DMS114 treated with DMSO at 0.1 percent for 48 hours (cell line): ENCODE results near the gene SMAP1.
"Not testable (repeated sequence)": the region's sequence is repeated elsewhere in the genome, so short reads cannot be mapped to it uniquely, and the experiment has no call there.

Experiments
- DNase-seq: peaks from one replicate; lab custom pipeline; 2025; ENCODE audit not compliant: unreplicated experiment; lab: John Stamatoyannopoulos, UW

The SMAP1 gene

DNA sequence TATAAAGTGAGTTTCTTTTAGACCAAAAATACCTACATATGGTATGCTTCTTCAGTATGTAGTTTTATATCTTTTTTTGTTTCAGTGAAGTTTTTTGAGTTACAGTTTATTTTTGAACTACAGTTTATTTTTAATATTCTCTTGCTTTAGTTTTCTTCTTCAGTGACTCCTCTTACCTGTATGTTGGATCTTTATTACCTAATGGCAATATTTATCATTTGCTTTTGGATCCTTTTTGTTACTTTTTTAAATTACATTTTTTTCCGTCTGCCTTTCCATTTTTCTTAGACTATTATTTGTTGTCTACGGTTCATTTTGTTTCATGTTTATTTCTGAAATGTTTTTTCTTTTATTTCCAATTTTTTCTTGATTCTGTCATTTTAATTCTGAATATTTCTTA, 71.9 kb downstream of the SMAP1 start:
- no peak for DNase-seq

DNA sequence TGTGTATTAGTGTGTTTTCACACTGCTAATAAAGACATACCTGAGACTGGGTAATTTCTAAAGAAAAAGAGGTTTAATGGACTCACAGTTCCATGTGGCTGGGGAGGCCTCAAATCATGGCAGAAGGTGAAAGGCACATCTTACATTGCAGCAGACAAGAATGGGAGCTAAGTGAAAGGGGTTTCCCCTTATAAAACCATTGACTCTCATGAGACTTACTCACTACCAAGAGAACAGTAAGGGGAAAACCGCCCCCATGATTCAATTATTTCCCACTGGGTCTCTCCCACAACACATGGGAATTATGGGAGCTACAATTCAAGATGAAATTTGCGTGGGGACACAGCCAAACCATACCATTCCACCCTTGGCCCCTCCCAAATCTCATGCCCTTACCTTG, 73.1 kb downstream of the SMAP1 start:
- DNase-seq, result not testable (repeated sequence)

DNA sequence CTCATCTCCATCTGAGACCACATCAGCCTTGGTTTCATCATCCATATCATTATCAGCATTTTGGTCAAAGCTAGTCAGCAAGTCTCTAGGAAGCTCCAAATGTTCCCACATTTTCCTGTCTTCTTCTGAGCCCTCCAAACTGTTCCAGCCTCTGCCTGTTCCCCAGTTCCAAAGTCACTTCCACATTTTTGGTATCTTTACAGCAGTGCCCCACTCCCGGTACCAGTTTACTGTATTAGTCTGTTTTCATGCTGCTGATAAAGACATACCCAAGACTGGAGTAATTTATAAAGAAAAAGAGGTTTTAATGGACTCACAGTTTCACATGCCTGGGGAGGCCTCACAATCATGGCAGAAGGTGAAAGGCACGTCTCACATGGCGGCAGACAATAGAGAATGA, 74.8 kb downstream of the SMAP1 start:
- DNase-seq, result not testable (repeated sequence)

DNA sequence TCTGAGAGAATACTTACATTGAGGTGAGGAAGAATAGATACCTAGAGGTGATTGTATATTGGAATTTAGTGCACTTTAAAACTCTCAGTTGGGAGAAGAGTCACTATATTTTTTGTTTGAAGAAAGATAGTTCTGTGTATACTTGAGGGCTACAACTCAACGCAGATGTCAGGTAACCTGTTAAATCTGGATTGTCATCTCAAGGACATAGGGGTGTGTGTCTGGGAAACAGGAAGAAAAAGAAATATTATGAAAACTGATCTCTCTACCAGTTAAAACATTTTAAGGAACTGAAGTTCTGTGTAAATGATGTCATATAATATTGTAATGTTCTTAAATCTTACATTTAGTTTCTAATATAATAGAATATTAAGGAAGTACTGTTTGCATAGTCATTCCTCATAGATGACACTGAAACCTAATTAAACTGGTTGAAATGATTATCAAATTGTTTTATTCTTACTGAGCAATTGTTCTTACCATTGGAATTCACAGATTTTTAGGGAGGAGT, 86.2 kb downstream of the SMAP1 start:
- no peak for DNase-seq

DNA sequence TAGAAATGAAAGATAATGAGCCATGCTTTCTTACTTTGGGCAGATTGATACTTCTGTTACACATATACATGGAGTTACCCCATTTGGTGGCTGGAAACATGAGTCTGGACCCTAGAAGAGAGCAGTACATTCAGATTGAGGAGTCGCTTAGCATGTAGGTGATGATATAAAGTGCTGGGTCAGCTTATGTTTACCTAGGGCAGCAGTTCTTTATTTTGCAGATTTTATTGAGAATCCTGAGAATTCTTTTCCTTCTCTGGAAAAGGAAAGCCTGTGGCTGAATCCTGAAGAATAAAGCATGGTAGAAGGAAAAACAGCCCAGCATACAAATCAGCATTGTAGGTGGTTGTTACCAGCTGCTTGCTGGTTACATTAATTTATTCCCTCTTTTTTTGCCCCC, 91.2 kb downstream of the SMAP1 start:
- no peak for DNase-seq

DNA sequence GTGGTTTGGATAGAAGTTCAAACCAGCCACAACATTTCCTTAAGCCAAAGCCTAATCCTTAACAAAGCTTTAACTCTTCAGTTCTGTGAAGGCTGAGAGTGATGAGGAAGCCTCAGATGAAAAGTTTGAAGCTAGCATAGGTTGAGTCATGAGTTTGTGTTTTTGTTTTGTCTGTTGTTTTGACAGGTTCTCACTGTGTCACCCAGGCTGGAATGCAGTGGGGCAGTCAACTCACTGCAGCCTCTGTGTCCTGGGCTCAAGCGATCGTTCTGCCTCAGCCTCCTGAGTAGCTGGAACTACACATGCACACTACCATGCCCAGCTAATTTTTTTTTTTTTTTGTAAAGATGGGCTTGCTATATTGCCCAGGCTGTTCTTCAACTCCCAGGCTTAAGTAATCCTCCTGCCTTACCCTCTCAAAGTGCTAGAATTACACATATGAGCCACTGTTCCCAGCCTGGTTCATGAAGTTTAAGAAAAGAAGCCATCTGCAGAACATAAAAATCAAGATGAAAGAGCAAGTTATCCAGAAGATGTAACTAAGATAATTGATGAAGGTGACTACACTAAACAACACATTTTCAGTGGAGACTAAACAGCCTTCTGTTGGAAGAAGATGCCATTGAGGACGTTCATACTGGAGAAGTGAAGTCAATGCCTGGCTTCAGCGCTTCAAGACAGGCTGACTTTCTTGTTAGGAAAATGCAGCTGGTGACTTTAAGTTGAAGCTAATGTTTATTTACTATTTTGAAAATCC, 96.2 kb downstream of the SMAP1 start:
- DNase-seq, result no peak

DNA sequence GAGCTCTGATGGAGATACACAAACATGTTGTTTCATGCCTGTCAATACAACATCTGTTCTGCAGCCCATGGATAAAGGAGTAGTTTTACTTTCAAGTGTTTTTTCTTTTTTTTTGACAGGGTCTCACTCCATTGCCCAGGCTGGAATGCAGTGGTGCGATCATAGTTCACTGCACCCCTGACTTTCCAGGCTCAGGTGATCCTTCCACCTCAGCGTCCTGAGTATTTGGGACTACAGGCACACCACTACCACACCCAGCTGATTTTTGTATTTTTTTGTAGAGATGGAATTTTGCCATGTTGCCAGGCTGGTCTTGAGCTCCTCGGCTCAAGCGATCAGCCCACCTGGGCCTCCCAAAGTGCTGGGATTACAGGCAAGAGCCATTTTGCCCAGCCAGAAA, 97.0 kb downstream of the SMAP1 start:
- DNase-seq, result no peak

DNA sequence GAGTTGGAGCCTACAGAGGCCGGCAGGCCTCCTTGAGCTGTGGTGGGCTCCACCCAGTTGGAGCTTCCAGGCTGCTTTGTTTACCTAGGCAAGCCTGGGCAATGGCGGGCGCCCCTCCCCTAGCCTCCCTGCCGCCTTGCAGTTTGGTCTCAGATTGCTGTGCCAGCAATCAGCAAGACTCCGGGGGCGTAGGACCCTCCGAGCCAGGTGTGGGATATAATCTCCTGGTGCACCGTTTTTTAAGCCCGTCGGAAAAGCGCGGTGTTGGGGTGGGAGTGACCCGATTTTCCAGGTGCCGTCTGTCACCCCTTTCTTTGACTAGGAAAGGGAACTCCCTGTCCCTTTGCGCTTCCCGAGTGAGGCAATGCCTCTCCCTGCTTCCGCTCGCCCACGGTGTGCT, 103.7 kb downstream of the SMAP1 start:
- DNase-seq, result not testable (repeated sequence)

DNA sequence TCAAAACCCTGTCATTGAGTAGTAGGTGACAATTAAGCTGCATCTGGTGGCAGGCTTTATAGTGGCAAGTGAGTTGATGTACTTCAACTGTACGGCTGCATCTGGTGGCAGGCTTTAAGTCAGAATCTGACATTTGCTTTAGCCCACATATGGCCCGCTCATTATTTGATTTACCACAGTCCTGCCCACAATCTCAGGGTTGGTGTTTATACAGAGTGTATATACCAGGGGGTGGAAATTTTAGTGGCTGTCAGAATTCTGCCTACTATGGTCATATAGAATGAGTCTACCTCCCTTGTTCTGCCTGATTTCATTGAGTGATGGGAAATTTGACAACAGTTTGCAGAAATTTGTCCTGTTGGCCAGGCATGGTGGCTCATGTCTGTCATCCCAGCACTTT, 112.3 kb downstream of the SMAP1 start:
- no peak for DNase-seq

DNA sequence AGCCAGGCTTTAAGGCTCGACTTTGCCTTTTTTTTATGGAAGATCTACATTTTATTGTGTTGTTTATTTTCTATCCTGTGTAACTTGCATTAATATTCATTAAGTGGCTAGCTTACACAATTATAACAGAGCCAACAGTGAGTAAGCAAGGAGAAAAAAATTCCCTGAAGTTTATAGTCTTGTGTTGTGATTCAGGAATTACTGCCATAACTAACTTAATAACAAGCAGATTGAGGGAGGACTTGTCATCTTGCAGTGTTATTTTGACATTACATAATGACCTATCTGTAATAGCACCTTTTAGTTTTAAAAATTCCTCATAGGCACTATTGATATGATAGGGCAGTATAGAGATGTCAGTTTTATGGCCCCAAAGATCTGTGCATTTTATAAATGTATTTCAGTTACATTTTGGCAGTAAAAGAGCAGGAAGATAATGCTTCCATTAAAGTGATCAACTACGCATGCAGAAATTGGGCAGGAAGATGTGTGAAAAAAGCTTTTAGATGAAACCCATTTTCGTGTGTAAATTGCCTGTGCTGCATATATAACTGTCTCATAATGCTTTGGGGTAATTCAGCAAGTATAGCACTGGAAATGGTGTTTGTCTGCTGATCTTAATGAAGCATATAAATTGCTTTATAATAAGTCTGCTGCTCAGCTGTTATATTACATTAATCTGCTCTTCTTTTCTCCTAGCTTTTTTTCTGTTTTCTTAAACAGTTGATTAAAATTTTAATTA, 123.0 kb downstream of the SMAP1 start:
- DNase-seq, result no peak

DNA sequence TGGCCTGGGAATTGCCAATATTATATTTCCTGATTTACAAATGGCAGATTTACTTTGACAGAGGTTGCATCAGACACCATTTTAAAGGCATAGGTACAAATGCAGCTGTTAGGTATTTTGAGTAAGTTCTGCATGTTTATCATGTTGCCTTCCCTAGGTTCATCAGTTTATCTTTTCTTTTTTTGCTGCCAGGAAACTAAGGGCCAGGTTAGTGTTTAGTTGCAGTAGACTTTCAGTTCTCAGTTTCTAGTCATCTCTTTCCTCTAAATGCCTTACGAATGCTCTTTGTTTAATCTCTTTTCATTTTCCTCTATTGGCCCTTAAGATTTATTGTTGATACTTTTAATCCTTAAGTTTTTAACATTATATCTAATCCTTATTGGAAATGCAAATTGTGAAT, 129.9 kb downstream of the SMAP1 start:
- DNase-seq, result no peak

DNA sequence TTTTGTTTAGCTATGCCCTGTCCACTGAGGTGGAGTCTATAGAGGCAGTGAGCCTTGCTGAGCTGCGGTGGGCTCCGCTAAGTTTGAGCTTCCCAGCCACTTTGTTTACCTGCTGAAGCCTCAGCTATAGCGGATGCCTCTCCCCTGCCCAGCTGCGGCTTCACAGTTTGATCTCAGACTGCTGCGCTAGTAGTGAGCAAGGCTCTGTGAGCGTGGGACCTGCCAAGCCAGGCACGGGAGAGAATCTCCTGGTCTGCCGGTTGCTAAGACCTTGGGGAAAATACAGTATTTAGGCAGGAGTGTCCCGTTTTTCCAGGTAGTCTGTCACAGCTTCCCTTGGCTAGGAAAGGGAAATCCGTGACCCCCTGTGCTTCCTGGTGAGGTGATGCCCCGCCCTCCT, 138.4 kb downstream of the SMAP1 start:
- DNase-seq, result no peak

DNA sequence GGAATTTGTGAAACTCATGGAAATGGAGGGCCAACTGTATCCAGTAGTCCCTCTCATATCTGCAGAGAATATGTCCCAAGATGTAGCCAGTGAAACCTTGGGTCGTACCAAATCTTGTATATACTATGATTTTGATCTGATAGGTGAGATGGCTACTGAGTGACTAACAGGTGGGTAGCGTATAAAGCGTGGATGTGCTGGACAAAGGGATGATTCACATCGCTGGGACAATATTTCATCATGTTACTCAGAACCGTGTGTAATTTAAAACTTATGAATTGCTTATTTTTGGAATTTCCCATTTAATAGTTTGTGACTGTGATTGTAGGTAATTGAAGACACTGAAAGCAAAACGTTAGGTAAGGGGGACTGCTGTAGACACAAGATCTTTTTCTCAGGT, 144.1 kb downstream of the SMAP1 start:
- no peak for DNase-seq

DNA sequence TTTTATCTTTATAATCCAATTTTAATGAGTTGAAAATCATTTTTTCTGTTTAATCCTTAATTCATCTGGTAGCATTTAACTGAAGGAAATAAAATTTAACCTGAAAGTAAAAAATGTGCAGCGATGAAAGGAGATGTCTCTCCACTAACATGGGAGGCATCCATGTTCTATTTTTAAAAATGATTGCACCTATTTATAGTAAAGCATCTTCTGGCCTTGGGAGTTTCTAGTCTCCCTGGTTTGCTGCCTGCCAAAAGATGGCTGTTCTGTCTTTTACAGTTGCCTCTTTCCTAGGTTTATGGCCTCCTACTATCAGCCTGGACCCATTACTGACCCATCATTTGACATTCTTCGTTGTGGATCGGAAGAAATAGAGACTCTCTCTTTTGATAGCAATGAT, 146.2 kb downstream of the SMAP1 start:
- no peak for DNase-seq

DNA sequence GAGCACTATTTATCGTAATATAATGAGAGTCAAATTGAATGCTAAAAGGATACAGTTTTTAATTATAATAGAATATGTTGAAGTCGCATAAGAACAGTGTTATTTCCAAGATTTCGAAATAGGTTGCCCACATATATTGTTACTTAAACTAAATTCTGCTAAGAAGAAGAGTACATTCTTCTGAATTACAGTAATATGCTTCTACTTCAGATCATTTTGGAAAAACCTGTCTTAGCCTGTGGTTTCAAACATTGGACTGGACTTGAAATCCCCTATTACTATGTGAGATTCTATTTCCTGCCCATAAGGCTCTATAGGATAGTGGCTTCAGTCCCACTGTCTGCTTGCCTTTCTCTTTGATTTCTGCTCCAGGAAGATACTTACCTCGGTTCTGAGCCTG, 152.0 kb downstream of the SMAP1 start:
- no peak for DNase-seq

DNA sequence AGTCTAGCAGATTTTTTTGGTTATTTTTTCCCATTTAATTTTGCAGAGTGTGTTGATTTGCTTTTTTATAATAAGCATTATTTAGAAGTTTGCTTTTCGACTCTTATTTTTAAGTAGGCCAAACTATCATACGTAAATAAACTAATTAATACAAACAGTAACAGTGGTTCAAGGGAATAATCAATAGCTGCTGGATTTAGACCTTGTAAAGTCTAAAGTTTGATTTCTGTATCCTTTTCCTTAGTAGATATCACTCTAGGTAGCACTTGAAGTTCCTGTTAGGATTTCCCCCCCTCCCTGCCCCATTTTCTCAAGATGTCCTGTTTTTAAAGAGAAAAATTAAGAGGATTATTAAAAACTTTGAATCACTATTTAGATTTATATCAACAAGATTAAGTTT, 153.1 kb downstream of the SMAP1 start:
- no peak for DNase-seq

DNA sequence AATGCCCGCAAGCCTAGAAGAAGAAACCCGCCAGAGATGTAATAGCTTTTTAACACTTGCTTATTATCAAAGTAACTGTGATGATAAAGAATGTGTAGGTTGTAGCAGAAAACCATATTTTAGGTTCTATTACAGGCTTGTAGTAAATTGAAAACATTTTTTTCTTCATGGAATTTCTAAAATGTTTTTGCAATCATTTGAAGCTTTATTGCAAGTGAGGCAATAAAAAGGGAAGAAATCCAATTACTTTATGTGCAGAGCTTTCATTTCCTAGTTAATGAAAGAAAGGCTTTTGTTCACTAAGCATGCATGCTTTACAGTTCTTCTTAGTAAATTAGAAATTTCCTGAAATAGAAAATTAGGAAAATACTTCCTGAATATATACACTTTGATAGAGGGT, 154.1 kb downstream of the SMAP1 start:
- no peak for DNase-seq

DNA sequence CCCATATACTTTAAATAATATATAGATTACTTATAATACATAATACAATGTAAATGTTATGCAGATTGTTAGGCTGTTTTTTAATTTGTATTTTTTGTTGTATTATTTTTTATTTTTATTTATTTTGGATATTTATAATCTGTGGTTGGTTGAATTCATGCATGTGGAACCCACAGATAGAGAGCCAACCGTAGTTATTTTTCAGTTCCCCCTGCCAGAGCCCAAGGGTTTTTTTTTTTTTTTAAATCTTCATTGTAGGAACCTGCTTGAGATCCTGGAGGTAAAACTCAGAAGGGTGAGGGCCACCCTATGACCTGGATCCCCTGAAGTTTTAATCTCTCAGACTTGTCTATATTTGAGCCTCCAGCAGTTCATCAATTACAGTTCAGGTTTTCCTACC, 156.0 kb downstream of the SMAP1 start:
- no peak for DNase-seq

DNA sequence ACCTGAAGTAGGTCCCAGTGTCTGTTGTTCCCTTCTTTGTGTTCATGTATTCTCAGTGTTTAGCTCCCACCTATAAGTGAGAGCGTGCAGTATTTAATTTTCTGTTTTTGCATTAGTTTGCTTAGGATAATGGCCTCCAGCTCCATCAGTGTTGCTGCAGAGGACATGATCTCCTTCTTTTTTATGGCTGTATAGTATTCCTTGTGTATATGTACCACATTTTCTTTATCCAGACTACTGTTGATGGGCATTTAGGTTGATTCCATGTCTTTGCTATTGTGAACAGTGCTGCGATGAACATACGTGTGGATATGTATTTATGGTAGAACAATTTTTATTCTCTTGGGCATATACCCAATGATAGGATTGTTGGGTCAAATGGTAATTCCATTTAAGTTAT, 163.7 kb downstream of the SMAP1 start:
- no peak for DNase-seq

DNA sequence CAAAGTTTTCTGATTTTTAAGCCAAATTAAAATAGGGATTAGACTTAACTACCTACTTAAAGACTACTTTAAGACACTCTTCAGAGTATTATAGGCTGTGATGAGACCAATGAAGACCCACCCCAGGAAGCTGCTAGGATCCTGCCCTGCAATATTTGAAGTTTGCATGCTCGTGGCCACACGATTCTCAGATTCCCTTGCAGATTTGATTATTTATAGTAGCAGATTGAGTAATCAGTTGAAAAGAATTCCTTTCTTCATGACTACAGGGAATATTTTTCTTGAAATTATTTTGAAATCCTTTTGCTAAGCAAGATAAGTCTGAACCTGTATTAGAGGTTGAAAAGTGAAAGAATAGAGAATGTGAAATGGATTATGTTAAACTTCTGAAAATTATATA, 166.8 kb downstream of the SMAP1 start:
- DNase-seq, result no peak

DNA sequence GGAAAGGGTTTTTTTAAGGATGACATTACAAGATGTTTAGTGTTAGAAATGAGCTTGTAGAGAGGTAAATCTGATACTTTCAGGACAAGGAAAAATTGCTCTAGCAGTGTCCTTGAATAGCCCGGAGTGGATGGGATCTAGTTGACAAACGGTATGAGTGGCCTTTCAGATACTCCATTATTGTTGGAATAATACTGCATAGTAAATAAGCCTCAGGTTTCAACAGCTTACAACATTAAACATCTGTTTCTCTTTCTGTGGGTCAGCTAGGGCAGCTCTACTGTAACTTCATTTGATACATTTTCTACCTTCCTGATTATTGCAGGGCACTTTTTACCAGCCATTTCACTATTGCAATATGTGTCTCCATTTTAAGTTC, 171.2 kb downstream of the SMAP1 start:
- no peak for DNase-seq
